GM12891 (cell line): ENCODE data around the gene MRS2.

Experiments used
- DNase-seq: peaks from one replicate; pipeline ENCODE4 v3.0.0; 2011; ENCODE audit warnings: low spot score; ENCODE audit not compliant: insufficient read length
- FAIRE-seq: peaks from 2 replicates; lab custom pipeline; 2011; peaks lifted over from hg19 to GRCh38; lab: Jason Lieb, UNC
- PAX5 ChIP-seq: IDR thresholded peaks from 2 replicates; pipeline ENCODE4 v1.6.1; 2011; ENCODE audit warnings: low read length, moderate library complexity, mild to moderate bottlenecking; ENCODE audit not compliant: insufficient read depth, severe bottlenecking
- POLR2A ChIP-seq: IDR thresholded peaks from 2 replicates; pipeline ENCODE4 v1.6.1; 2011; ENCODE audit warnings: low read depth, low read length, control low read depth
- POLR2AphosphoS5 ChIP-seq: IDR thresholded peaks from 2 replicates; pipeline ENCODE4 v1.6.1; 2011; ENCODE audit warnings: low read depth, low read length, control low read depth
- POU2F2 ChIP-seq: IDR thresholded peaks from 2 replicates; pipeline ENCODE4 v1.6.1; 2011; ENCODE audit warnings: low read depth, mild to moderate bottlenecking, control low read depth, low read length, moderate library complexity
- SPI1 ChIP-seq: IDR thresholded peaks from 2 replicates; pipeline ENCODE4 v1.6.1; 2011; ENCODE audit warnings: low read depth, low read length, control low read depth
- TAF1 ChIP-seq: IDR thresholded peaks from 2 replicates; pipeline ENCODE4 v1.6.1; 2011; ENCODE audit warnings: low read depth, low read length, control low read depth

Gene MRS2

DNA sequence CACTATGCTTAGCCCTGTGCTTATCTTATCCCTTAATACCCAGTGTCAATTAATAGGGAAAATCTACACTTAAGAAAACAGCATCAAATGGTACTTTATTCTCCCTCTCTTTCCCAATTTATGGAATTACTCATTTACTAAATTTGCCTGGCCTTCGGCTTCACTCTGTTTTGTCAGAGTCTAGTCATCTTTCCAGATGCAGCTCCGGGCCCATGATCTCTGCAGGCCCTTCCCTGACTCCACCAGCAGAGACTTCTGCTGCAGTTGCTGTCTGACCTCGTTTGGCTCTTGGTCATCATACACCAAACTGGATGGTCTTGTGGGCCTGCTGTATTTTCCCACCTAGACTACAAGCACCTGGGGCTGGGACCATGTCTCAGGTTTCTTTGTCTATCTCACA, 27.4 kb downstream of the MRS2 start:
- no peak for TF ChIP-seq POU2F2
- TF ChIP-seq PAX5: no peak
- no peak for TF ChIP-seq POLR2AphosphoS5
- no peak for TF ChIP-seq POLR2A
- TF ChIP-seq SPI1: no peak
- no peak for TF ChIP-seq TAF1
- FAIRE-seq (no peak), DNase-seq (no peak)

DNA sequence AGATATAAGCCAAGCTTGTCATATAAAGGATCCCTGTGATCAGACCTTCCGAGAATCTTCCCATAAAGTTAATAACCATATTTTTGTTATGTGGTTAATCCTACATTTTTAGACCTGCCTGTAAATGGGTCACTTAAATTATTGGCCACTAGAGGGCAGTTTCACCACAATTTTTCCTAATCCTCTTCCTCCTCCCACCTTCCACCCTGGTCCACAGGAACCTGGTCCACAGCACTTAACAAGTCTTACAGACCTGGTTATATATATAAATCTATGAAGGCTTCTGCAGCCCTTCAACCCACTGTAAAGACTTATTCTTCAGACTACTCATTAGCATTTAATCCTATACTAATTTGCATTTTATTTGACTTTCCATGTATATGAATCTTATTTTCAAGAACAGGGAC, 28.3 kb downstream of the MRS2 start:
- no peak for FAIRE-seq

DNA sequence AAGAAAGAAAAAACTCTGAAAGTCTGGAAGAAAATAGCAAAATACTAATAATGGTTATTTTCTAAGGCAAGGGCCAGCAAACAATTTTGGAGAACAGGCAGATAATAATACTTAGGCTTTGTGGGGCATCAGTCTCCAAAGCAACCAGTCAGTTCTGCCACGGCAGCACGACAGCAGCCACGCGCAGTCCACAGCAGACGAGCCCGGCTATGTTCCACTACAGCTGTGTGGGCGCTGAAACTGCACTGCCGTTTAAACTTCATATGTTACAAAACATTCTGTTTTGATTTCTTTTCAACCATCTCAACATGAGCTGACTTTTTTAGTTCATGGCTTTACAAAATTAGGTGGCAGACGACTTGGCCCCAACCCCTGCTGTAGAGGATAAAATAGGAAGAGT, 29.9 kb downstream of the MRS2 start:
- no peak for DNase-seq
- TF ChIP-seq POU2F2 (no peak), POLR2AphosphoS5 (no peak), TAF1 (no peak), POLR2A (no peak), PAX5 (no peak), SPI1 (no peak)
- no peak for FAIRE-seq

More for the DNA sequence above, 28.3 kb downstream of the MRS2 start:
- no peak for TF ChIP-seq SPI1
- TF ChIP-seq POLR2AphosphoS5: no peak
- no peak for TF ChIP-seq POLR2A
- no peak for TF ChIP-seq TAF1
- no peak for TF ChIP-seq POU2F2
- TF ChIP-seq PAX5: no peak
- no peak for DNase-seq

DNA sequence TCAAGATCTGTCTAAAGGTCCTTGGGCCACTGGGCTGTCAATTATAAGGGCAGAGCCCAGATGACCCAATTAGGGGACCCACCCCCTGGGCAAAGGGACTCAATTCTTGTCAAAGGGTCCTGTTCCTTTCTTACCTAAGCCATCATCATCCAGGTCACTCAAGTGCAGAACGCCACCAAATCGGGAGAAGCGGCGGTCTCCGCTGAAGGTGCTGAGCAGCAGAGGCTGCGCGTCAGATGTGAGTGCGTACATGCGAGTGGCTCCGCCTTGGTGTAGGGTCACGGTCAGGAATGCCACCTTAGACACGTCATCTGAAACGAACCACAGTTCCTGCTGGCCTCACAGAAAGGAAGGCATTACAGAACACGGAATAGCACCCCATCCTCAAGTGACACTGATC, 34.2 kb downstream of the MRS2 start:
- FAIRE-seq (no peak), DNase-seq (no peak)

DNA sequence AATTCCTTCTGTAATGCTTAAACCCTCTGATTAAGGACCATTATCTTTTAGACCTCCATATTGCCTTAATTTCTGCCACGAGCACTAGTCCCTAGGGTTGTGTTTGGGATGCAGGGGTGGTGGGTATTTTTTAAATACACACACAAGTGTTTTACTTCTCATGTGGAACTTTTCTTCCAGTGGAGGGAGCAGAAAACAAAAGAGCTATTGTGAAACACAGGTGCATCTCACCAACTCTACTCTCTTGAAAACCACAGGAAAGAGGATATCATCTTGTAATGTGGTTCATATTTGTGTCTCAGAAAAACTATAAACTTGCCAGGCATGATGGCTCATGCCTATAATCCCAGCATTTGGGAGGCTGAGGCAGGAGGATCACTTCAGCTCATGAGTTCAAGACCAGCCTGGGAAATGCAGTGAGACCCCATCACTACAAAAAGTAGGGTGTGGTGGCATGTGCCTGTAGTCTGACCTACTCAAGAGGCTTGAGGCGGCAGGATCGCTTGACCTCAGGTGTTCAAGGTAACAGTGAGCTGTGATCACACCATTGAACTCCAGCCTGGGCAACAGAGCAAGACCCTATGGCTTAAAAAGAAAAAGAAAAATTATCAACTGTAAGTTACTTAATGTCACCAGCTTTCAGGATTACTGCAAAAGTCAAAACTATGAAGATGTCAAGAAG, 37.3 kb downstream of the MRS2 start:
- DNase-seq (no peak), FAIRE-seq (no peak)
- TF ChIP-seq POLR2AphosphoS5 (no peak), POLR2A (no peak), POU2F2 (no peak), SPI1 (no peak), TAF1 (no peak), PAX5 (no peak)

More for the DNA sequence above, 34.2 kb downstream of the MRS2 start:
- TF ChIP-seq POLR2A (no peak), PAX5 (no peak), SPI1 (no peak), POLR2AphosphoS5 (no peak), POU2F2 (no peak), TAF1 (no peak)

DNA sequence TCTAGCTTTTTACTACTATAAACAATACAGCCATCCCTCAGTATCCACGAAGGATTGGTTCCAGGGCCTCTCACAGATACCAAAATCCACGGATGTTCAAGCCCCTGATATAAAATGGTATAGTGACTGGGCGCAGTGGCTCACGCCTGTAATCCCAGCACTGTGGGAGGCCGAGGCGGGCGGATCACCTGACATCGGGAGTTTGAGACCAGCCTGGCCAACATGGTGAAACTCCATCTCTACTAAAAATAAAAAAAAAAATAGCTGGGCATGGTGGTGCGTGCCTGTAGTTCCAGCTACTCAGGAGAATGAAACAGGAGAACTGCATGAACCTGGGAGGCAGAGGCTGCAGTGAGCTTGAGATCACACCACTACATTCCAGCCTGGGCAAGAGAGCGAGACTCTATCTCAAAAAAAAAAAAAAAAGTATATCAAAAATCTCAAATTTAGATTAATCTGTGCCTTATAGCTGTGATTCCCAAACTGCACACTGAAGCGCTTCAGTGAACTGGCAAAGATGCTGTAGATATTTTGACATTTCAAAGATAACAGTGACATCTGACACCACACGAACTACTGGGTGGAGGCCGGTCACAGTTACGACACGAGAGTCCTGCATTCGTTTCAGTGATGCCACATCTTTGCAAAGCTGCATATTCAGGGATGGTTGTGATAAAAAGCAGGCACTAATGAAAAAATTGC, 38.3 kb downstream of the MRS2 start:
- DNase-seq (no peak), FAIRE-seq (no peak)
- TF ChIP-seq POU2F2 (no peak), POLR2AphosphoS5 (no peak), POLR2A (no peak), SPI1 (no peak), PAX5 (no peak), TAF1 (no peak)

DNA sequence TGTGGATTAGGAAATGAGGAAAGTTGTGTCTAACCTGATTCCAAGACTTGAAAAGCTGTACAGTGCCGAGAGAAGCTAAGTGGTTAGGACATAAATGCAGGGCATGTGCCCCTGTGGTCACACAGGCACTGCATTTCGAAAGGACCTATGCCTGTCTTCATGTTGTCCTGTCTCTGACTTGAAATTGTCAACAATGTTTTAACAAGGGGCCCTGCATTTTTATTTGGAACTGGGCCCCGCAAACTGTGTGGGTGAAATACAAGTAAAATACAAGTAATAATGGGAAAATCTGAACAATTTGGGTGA, 38.8 kb downstream of the MRS2 start:
- FAIRE-seq (no peak), DNase-seq (no peak)
- TF ChIP-seq TAF1: no peak

DNA sequence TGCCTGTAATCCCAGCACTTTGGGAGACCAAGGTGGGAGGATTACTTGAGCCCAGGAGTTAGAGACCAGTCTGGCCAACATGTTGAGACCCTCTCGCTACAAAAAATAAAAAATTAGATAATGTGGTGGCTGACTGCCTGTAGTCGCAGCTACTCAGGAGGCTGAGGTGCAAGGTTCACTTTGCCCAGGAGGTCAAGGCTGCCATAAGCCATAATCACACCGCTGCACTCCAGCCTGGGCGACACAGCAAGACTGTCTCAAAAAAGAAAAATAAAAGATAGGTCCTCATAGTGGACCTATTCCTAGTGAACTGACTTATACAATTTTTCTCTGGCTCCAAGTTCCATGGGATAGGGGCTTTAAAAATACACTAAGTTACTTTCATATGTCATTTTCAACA, 41.9 kb downstream of the MRS2 start:
- FAIRE-seq (no peak), DNase-seq (no peak)
- TF ChIP-seq TAF1: no peak
- TF ChIP-seq POU2F2: no peak
- no peak for TF ChIP-seq PAX5
- TF ChIP-seq SPI1: no peak
- TF ChIP-seq POLR2AphosphoS5: no peak
- TF ChIP-seq POLR2A: no peak

DNA sequence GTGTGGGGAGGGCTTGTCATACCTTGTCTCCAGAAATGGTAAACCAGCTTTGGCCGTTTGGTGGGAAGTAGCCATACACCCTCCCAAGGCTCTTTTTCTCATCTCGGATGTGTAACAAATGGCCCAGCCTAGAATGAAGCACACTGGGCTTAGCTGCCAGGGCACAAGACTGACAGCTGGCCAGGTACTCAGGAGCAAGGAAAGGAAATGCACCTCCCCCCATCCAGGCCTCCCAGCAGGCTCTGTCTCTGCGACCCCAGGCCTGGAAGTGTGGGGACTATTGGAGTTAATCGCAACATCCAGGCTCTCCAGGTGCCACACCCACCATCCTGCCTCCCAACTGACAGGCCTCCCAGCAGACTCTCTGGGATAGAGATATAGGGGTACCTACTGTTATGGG, 43.0 kb downstream of the MRS2 start:
- TF ChIP-seq PAX5 (no peak), POLR2AphosphoS5 (no peak), TAF1 (no peak), POU2F2 (no peak)
- FAIRE-seq (no peak), DNase-seq (no peak)

DNA sequence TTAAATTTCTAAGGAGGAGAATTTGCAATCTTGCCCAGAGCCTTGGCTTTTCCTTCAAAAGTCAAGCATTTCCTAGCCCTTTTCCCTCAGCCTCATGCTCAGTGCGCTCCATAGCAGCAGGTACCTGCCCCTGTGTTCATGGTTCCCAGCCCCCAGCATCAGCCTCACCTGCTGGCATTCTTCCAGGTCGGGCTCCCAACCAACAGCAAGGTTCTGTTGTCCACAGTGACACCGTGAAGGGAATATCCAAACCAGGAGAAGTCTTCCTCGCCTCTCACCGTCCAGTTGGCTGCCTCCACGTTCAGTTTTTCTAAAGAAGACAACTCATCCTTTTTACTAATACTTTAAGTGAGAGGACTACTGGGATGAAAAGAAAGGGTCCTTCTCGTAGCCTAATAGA, 43.9 kb downstream of the MRS2 start:
- FAIRE-seq (no peak), DNase-seq (no peak)
- TF ChIP-seq POU2F2 (no peak), PAX5 (no peak), POLR2A (no peak), TAF1 (no peak), POLR2AphosphoS5 (no peak), SPI1 (no peak)

DNA sequence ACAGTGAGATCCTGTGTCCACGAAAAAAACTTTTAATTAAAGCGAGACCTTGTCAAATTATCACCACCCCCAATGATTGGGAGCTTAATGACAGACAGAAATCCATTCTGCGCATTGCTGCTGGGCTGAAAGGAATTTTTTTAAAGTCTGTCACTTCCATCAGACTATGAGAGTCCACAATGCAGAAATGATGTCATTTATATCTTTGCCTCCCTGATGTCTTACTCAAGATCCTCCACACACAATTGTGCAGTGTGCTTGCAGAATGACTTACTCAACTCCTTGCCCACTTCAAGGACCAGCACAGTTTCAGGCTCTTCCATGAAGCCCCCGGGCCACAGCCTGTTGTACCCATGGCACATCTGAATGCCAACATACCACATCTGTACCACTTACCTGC, 45.7 kb downstream of the MRS2 start:
- no peak for FAIRE-seq
- no peak for TF ChIP-seq POLR2A
- TF ChIP-seq POLR2AphosphoS5: no peak
- no peak for TF ChIP-seq SPI1
- TF ChIP-seq TAF1: no peak
- TF ChIP-seq POU2F2: no peak
- TF ChIP-seq PAX5: no peak
- no peak for DNase-seq
